Erythroblast (primary cell): ENCODE measurements around the gene CBLN1.

Source experiments
- GATA1 ChIP-seq: IDR thresholded peaks from 2 replicates; pipeline ENCODE4 v1.6.1; 2011; ENCODE audit warnings: low read depth, mild to moderate bottlenecking, control low read depth, low read length, moderate library complexity
- POLR2A ChIP-seq: IDR thresholded peaks from 2 replicates; pipeline ENCODE4 v1.6.1; 2011; ENCODE audit warnings: mild to moderate bottlenecking, low read length

- TF ChIP-seq POLR2A = no peak
- no peak for TF ChIP-seq GATA1
Observed at GRCh38 chr16:49281843-49282642, 405 bp upstream of the CBLN1 start.
